AG08395 (cell line): ENCODE results near the gene GPR3.
"Not testable (repeated sequence)": the region's sequence is repeated elsewhere in the genome, so short reads cannot be mapped to it uniquely, and the experiment has no call there.

Experiments used
- DNase-seq: peaks from one replicate; pipeline ENCODE4 v3.0.0; 2012; ENCODE audit warnings: mixed read lengths, low spot score

GPR3 gene

DNA sequence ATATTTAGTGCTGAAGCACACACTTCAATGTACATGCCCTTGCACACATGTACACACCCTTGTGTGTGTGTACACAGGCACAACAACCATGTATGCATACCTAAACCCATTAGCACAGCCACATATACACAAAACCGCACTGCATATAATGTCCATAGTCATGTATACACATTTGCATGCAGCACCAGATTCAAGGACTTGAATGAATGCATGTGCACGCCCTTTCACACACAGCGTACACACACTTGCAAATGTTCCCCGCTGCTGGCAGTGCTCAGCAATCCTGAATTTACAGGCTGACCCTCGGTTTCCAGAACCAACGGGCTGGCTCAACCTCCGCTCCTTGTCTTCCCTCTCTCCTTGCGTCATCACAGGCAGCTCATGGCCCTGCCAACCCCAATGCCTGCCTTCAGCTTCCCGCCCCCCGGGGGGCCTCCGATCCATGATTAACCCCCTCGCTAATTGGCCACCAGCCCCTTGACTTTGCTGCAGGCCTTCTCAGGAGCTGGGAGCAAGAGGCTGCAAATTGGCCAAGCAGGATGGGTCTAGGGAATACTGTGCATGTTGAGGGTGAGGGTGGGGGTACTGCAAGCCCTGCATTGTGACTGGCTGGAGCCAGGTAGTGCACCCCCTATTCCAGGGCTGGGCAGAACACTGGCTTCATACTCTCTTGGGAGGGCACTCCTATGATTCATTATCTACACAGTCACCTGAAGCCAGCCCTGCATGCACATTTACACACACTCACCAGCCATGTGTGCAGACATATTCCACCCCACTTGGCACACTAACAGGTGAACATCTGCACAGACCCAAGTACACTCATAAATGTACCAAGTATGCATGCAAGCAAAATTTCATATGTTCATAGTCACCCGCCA, 7.9 kb downstream of the GPR3 start:
- DNase-seq: peak; percentile 20

DNA sequence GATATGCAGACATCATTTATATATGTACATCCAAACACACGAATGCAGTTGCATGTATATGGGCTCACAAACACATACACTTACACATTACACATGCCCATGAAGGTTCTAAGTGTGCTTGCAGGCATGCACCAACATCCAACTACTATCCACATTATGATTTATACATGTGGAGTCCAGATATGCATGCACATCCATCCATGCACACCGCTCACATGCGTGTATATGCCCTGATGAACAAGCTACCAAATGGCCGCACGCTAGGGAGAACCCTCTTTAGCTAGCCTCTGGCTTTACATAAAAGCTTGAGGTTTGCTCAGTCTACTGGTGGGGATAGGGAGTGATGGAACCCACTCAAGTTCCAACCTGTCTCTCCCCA, 8.5 kb downstream of the GPR3 start:
- DNase-seq: no peak

DNA sequence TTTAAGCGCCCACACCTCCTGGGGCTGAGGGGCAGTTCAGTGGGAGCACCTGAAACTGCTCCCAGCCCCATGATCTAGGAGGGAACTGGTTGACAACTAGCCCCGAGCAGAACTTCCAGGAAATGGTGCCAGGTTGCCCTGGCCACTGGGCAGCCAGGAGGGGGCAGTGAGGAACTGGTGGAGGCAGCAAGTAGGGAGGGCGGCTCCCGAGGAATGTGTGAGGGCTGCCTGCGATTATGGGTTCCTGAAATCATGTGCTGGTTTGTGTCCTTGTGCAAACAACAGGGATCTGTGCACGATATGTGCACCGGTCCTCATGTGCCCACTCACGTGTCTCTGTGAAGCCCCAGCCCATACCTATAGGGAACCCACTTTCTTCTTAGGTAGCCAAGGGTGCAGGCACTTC, 9.9 kb downstream of the GPR3 start:
- peak; percentile 75 for DNase-seq

DNA sequence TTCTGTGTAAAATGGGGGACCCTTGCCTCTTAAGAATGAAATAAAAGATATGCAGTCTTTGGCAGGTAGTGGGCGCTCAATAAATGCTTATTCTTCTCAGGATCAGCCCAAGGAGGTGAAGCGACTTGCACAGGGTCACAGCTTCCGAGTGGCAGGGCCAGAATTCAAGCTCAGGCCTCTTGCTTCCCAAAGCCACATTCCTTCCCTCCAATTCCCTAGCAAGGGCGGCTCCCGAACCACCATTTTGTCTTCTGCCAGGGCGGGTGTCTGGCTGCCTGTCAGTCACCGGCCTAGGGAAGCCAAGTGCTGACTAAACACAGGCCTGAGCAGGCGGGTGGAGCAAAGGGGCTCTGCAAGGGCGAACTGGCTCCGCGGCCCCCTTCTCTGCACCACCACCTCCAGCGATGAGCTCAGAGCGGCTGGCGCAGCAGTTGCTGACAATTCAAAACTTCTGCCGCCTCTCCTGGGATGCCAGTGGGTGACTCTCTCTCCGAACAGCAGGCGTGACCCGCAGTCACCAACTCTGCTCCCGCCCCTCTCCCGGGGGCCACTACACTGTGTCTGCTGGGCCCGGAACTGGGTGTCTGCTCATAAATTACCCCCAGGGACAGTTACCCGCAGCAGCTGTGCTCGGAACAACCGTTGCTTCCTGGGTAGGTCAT, 10.8 kb downstream of the GPR3 start:
- DNase-seq: peak; percentile 72

DNA sequence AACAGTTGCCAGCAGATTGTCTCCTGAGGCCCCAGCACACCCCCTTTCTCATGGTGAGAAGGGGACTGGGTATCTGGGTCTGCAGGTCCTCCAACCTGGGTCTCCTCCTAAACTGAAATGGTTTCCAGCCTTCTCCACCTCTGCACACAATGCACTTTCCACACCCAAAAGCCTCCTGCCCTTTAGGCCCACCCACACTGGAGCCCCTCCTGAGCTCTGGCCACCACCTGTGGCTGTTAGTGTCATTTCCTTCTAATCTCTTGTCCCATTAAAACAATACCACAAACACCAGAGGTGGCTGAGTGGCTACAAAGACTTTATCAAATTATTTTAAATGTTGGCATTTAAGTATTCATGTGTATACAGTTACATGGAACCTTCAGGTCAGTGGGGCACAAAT, 11.5 kb downstream of the GPR3 start:
- no peak for DNase-seq

DNA sequence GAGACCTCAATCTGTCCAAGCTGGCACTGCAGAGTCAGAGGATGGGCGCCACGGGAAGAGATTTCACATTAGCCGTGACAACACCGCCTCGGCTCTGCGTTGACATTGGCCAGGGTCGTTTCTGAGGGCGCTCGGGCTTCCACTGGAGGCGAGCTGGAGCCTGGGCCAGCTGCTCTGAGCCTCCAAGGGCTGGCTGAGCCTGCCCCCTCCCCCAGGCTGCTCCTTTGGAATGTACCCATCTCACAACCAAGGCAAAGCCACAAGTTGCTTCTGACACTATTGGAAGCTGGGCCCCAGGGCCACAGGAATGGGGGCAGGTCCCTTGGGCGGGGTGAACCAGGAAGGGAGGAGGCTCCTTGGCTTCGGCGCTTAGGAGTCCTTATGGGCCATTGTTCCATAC, 12.7 kb downstream of the GPR3 start:
- DNase-seq: peak; percentile 67

DNA sequence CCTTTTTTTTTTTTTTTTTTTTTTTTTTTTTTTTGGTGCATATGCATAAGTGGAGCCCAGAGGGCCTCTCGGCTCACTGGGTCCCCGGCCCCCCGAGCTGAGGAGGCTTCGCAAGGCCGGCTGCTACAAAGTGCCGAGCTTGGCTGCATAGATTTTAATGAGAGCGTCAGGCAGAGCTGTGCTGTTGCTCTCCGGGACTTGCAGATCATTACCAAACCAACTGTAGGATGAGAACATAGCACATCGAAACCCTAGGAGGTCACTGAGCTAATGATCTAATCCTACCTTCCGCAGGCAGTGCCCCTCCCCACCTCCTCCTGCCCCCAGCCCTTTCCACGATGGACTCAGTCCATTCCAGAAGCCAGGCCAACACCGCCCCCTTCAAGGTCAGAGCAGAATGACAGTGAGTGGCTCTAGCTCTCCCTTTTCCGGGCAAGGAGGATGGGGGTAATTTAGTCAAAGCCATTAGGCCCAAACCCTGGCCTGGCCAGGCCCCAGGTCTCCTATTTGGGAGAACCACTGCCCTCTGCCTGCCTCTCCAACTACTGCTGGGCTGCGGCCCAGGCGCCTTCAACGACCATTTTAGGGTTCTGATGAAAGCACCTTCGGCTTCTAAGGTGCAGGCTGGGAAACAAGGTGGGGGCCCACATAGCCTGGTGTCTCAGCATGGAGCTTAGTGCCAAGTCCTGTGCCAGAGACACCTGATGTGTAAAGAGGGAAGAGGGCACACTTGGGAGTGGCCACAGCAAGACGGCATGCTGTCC, 13.4 kb downstream of the GPR3 start:
- DNase-seq: not testable (repeated sequence)

DNA sequence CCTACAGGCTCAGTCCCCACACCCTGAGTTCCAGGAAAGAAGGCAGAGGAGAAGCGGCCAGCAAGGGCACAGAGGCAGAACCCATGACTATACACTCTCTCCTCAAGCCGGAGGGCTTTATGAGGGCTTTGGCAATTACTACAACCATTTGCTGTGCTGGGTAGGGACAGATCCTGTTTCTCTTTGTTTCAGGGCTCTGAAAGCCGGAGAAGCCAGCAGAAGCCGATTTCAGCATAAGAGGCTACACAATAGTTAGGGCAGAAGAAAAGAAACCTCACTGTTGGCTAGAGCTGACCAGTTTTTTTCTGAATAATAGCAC, 13.9 kb downstream of the GPR3 start:
- no peak for DNase-seq

DNA sequence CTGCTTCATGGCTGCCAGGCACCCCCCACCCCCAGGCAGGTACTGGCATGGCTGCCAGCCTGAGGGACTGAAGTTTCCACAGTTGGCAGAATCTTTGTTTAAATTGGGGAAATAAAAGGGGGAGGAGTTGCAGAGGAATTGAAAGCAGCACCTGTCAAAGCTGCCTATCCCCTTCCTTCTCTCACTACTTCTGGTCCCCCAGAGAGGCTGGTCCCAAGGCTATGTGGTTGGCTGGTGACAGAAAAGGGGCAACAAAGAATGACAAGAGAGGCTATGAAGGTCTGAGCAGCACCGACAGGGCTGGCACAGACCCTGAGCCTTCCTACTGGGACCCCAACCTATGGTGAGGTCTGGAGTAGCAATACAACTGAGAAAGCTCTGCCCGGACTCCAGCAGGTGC, 14.4 kb downstream of the GPR3 start:
- DNase-seq: not testable (repeated sequence)

DNA sequence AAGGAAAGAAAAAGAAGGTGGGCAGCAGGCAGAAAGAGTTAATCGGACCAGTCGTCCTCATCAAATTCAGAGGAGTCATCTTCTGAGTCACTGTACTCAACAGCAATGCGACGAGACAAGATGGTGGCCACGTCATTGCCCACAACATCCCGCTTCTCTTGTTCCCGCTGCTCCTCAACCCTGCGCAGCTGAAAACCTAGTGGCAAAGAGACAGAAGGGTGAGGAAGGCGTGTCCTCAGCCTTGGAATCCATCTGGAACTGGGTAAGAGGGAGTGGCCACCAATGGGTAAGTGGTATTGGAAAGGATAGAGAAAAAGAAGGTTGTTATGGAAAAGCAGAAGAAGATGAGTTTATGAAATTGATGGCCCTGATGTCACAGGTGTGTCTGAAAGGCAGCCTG, 15.7 kb downstream of the GPR3 start:
- no peak for DNase-seq

DNA sequence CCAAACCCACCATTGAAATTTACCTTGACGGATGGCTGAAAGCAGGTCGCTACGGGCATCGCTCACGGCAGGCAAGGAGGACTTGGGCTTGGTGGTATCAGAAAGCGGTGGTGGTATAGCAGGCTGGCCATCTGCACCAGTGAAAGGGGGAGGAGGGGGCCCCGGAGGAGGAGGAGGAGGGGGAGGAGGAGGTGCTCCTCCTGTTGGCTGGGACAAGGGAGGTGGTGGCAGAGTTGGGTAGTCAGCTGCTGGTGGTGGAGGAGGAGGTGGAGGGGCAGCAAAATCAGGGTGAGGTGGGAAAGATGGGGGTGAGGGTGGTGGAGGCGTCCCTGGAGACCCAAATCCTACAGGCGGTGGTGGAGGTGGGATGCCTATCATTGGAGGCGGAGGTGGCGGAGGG, 17.2 kb downstream of the GPR3 start:
- no peak for DNase-seq

DNA sequence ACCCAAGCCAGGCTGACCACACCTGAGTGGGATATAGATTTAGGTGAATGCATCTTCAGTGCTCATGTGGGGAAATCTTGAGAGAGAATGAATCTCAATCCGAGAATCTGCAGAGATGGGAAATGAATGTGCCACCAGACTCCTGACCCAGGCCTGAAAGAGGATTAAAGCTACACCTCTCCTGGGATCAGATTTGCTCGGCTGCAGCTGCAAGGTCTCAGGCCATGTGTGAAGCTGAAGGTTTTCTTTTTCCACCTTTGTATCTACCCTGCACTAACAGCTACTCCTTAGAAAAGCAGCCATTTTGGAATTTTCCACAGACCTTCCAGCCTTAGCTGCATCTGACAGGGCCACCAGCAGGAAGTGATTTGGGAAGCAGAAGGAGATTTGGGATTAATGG, 18.3 kb downstream of the GPR3 start:
- no peak for DNase-seq

DNA sequence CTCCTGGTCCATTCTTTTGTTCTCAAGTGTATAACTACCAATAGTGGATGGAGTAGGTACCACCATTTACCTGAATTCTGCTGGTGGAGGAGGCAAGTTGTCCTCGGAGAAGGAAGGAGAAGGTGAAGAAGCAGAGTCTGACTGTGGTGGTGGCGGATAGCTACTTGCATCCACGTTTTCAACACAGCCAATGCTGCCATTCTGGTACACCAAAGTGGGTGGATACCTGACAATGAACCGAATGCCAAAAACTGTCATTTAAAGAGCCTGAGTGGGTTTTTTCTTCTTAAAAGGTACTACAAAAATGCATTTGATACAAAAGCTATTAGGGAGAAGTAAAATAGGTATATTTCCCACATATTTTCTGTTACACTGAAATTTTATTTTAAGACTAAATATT, 20.1 kb downstream of the GPR3 start:
- no peak for DNase-seq

DNA sequence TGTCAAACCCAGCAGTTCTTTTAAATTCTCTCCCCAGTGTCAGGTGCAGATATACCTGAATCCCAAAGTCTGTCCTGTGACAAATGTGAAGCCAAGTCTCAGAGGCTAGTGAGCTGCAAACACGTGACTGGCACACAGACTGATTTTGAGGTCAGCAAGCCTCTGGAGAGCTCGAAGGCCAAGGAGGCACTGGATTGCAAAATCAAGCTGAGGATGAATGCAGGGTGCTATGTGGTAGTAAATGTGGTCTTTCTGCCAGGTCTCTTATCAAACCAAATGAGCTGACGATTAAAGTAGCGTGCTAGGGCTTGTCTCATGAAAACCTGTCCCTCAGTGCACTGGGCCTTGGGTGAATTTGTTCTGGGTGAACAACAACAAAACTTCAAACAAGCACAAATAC, 20.6 kb downstream of the GPR3 start:
- no peak for DNase-seq

DNA sequence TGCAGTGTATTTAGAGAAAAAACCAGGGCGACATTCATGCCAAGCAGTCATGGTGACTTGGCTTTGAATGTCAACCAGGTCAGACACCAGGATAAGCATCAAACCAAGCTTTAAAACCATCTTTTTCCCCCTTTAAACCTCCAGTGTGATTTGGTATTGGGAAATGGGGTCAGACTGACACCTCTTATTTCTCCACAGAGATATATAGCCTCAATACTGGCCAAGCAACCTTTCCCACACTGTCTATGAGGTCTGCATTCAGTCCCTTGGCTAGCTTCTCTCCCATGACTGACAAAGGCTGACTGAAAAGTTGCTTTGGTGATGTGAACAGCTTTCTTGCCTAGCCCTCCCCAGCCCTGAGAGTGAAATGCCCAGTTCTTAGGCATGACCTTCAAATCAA, 21.7 kb downstream of the GPR3 start:
- no peak for DNase-seq

DNA sequence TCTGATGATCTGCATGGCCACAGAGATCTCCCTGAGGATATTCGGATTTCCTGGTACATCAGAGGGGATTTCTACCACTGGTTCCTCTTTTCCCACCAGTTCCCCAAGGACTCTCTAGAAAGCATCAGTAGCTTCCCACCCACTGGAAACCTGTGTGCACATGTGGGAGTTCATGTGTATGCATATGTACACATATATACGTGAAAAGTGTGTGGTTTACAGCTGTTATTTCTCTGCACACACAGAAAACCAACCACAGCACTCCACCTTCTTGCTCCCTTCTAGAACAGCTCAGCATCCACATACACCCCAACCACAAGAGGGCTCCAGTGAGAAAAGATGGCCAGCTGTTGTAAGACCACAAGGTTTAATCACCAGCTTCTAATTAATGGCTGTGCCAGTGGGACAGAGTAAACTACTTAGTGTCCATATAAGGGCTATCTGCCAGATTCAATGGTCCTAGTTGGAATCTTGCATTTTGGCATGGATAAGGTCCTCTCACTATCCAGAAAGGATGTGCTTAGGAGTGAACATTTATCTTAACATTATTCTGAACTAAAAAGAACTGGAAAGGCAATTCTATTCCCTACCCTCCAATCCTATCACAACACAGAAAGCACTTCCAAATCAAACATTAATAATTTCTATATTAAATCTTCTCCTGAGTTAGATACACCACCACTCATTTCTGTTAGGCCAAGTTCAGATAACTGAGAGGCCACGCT, 24.1 kb downstream of the GPR3 start:
- DNase-seq: peak; percentile 60

DNA sequence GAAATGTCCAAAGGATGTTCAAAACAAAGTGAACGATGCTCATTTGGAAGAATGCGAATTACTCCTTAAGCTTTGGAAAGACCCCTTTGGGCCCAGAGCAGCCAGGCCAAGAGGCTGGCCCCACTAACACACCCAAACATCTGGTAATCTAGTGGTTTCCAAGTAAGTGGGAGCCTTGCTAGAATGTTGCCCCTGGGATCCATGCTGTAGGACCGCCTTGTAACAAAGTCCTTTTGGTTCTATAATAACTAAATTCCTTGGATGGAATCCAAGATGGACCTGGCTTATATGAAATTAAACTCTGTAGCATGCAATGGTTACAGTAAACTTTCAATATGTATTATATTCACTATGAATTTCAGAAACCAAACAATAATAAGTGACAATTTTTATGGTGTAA, 25.3 kb downstream of the GPR3 start:
- DNase-seq: no peak

DNA sequence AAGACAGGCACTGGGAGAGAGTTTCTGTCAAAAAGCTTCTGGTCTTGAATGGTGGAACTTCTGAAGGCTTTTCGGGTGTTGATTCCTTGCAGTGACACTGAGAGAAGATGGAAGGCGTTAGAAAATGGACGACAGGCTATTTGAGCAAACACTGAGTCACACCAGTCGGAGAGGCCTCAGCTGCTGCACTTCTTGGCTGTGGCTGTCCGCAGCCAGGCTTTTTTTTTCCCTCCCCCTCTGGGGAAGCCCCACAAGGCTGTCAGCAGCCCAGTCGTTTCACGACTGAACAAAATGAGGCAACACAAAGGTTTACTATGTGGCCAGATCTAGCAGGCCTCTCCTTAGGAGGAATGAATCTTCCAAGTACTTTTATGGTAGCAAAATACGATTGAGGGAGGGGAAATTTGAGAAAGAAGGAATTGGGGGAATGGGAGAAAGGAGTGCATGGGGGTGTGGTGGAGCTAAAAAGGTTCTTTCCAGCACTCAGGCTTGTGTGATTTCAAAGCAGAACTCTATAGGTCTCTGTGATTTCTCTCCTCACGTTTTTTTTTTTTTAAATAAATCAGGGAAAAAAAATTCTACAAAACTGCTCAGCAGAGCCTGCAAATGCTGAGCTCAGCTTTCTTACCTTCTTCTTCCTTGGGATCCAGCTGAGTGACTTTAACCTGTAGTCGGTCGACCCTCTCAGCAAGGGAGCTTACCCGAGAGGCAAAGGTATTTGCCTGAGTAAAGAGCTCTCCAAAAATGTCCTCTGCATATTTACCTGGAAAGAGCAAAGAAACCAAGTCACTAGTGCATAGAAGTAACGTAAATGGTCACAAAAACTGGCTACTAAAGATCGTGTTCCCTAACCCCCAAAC, 26.1 kb downstream of the GPR3 start:
- peak; percentile 93 for DNase-seq

DNA sequence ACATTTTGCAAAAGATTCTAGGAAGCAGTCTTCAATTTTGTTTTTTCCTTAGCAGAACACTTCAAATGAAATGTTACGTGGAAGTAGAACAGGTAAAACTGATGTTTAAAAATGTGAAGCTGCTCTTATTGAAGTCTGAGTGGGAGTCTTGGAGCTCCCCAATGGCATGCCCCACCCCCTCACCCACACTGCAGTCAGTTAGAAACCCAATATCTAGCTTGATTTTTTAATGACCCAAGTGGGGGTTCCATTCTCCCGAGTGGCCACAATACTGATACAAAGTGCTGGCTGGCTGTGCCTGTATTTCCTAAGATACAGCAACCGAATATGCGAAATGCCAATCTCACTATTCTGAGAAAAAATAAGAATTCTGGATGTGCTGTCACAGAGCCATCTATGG, 31.3 kb downstream of the GPR3 start:
- DNase-seq: no peak

DNA sequence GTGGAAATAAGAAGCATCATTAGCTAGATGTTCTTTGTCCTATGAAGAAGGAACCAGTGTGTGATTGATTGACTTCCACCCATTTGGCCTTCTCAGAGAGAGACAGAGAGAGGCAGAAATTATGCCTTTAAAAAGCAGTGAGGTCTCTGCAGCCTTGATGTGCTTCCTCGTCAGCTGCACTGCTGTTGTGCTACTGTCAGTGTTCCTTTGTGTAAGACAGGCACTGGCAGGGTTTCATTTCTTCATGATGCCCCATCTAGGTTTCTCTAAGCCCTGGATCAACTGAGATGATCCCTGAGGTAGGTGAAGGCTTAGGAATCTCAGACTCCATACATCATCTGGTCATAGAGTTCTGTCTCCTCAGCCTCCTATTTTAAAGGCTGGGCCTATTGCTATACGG, 34.9 kb downstream of the GPR3 start:
- DNase-seq: no peak

DNA sequence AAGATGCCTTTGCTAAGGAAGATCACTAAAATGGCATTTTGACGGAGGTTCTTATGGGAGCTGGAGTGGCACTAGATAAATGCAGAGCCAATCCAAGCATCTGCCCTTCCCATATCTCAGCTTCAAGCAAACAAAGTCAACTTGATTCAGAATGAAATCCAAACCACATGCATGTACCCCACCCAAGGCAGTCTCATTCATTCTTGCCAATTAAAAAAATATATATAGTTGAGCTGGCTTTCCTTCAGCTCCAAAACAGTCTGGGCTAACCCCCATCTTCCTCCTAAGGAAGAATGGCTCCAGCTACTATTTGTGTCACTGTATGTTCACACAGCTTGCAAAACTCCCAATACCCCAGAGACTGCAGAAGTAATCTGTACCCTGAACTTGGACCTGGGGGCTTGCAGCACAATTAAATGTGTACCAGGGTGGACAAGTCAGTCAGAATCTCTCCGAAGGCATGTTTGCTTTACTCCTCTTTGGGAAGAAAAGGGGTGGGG, 35.4 kb downstream of the GPR3 start:
- no peak for DNase-seq
